Astrocyte of the cerebellum (primary cell): ENCODE measurements around the gene PHF23.
A peak's percentile ranks its signal among the peaks of the same experiment; 100 is the strongest.

Source experiments
- DNase-seq: peaks from one replicate; pipeline ENCODE4 v3.0.0-alpha.2; 2011; ENCODE audit warnings: low read depth
- H3K4me3 ChIP-seq: 2 replicates; pipeline ENCODE4 v1.5.1; 2011; ENCODE audit warnings: mild to moderate bottlenecking, low read depth, low read length, moderate library complexity
- in situ Hi-C: cut with HindIII; loops from 2 replicates; pipeline ENCODE4 v1.10.0; 2017; ENCODE audit warnings: low sequenced_read_pairs
- TF ChIP-seq, protein P1 (sequence below): IDR thresholded peaks from 2 replicates; pipeline ENCODE4 v1.5.1; 2012; ENCODE audit warnings: low read length, low read depth, moderate library complexity, mild to moderate bottlenecking; ENCODE audit errors: missing control alignments

The PHF23 gene

DNA sequence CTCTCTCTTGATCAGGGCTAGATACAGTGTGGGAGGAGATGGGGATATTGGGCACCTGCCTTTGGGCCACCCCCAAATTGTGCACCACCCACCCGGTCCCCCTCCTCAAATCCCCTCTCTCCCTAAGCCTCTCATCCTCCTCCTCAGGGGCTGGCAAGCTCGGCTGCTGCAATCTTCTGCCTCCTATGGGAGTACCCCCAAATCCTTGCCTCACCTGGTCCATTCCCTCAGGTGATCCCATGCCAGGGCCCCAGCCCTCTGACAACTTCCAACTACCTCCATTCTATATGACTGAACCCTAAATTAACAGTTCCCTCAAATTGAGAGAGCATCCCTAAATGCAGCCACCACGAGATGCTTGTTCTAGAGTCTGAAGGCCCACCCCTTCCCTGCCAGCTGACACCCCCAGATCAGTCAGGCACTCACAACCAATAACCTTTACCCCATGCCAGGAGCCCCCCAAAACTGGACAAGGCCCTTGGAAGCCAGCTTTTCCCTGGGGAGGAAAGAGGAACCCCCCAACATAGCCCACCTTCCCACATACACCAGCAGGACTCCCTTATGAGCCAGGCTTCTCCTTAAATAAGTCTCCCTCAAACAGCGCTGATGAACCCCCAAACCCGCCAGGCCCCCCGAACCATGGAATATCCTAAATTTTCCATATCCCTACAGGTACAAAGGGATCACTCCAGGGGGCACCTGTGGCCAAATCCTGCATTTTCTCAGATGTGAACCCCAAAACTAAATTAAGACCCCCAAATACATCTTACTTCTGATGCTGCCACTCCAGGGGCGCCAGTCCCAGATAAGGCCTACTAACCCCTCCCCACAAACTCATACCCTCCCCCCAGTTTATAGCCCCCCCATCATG, 22.8 kb downstream of the PHF23 start:
- in situ Hi-C loops, result no loop called here
- no peak for DNase-seq
- TF ChIP-seq, protein P1, sequence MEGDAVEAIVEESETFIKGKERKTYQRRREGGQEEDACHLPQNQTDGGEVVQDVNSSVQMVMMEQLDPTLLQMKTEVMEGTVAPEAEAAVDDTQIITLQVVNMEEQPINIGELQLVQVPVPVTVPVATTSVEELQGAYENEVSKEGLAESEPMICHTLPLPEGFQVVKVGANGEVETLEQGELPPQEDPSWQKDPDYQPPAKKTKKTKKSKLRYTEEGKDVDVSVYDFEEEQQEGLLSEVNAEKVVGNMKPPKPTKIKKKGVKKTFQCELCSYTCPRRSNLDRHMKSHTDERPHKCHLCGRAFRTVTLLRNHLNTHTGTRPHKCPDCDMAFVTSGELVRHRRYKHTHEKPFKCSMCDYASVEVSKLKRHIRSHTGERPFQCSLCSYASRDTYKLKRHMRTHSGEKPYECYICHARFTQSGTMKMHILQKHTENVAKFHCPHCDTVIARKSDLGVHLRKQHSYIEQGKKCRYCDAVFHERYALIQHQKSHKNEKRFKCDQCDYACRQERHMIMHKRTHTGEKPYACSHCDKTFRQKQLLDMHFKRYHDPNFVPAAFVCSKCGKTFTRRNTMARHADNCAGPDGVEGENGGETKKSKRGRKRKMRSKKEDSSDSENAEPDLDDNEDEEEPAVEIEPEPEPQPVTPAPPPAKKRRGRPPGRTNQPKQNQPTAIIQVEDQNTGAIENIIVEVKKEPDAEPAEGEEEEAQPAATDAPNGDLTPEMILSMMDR, result no peak
- H3K4me3 ChIP-seq, result peak overlapping the region; percentile 53

DNA sequence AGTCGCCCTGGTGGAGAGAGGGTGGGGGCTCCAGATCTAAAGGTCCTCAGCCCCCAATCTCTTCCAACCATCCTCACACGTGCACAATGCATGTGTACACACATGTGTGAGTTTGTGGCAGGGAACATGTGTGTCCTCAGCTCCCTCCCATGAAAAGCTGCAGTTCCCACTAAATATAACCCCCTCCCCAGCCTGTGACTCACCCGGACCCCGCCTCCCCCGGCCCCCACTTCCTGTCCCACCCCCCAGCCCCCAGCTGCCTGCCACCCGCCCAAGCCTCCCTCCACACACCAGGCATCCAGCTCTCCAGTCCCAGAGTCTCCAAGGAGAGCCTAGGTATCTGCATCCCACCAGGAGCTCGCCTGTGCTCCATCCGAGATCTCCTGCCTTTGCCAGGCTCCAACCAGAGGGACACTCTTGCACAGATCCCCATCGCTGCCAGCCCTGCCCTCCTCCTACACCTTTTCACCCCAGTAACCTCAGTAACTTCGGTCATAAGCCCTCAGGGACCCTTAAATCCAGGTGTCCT, 23.5 kb downstream of the PHF23 start:
- peak overlapping the region; percentile 53 for H3K4me3 ChIP-seq
- TF ChIP-seq, protein P1, result no peak
- no peak for DNase-seq
- in situ Hi-C loops, result no loop called here

DNA sequence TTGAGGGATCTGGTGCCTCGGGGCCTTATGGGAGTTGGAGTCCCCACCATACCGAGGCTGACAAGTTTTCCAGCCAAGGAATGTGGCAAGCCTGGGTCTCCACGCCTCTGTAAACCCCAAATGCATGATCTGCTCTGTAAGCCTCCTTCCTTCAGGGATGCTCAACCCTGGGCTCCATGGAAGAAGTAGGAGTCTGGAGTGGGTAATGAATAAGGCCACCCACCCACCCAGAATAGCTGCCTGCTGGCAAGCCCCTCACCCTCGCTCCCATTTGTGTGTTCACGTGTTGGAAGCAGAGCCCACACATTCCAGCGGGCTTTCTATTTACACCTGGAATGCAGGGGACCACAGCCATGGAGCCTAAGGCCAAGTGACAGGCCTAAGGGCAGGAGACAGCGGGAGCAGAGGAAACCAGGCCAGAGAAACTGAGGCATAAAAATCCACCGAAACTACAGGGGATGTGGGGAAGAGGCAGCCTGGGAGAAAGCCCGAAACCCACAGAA, 24.1 kb downstream of the PHF23 start:
- in situ Hi-C loops, result no loop called here
- DNase-seq, result no peak
- TF ChIP-seq, protein P1, result no peak
- H3K4me3 ChIP-seq, result peak overlapping the region; percentile 53

DNA sequence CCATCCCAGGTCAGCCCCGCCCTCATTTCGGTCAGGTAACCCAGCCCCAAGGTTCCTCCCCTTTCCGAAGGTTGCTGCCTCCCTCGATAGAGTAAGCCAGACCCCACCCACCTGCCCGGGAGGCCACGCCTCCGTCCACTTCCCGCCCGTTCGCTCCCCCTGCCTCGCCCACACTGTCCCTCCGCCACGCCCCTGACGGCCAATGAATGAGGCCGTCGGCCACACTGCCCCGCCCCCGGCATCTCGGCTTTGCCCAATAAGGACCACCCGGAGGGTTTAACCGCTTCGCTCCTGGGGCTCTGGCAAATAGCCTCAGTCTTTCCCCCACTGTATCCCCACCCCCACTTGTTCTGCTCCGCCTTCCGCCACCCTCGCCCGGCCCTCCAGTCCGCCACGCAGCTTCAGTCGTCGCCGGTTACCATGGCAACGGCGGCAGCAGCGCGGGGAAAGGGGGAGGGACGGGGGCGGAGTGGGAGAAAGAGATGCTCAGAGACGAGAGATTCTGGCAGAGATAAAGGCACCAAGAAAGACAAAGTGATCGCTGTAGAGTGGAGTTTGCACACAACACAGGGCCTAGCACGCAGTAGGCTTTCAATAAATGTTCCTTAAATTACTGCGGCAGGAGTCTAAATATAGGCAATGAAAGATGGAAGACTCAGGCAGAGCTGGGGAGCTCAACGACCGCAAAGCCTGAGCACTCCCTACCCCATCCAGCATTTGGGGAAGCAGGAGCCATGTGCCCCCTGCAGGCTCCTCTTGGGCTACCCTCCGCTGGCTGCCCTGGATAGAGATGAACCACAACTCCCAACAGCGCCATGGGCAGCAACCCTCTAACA, 24.7 kb downstream of the PHF23 start:
- TF ChIP-seq, protein P1, result peak; percentile 65
- H3K4me3 ChIP-seq, result peak overlapping the region; percentile 53
- in situ Hi-C loops, result no loop called here
- peak; percentile 95 for DNase-seq

DNA sequence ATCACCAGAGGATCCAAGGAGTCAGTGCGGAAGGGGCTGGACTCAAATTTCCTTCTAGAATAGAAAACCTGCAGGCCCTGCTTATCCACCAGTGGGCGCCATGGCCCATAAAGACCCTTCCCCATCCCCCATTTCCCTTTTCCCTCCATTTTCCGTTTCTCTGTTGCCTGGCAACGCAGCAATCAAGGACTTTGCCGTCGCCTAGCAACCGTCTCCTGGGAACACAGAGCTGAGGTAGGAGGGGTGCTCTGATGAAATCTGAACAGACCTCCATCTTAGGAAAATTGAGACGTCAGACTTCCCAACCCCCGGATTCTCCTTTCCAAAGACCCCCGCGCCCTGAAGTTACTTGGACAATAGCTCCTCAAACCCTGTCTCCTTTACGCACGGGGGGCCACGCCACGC, 25.4 kb downstream of the PHF23 start:
- peak overlapping the region; percentile 53 for H3K4me3 ChIP-seq
- in situ Hi-C loops, result no loop called here
- peak; percentile 49 for DNase-seq
- TF ChIP-seq, protein P1, result peak; percentile 70
